GM21390 (cell line): ENCODE data around the gene AGAP2.
"Not testable (repeated sequence)": the region's sequence is repeated elsewhere in the genome, so short reads cannot be mapped to it uniquely, and the experiment has no call there.

Source experiments
- ATAC-seq: cut with Tn5 transposase; IDR thresholded peaks from one replicate; pipeline ENCODE4 v1.9.1; 2021; ENCODE audit not compliant: unreplicated experiment

The AGAP2 gene

DNA sequence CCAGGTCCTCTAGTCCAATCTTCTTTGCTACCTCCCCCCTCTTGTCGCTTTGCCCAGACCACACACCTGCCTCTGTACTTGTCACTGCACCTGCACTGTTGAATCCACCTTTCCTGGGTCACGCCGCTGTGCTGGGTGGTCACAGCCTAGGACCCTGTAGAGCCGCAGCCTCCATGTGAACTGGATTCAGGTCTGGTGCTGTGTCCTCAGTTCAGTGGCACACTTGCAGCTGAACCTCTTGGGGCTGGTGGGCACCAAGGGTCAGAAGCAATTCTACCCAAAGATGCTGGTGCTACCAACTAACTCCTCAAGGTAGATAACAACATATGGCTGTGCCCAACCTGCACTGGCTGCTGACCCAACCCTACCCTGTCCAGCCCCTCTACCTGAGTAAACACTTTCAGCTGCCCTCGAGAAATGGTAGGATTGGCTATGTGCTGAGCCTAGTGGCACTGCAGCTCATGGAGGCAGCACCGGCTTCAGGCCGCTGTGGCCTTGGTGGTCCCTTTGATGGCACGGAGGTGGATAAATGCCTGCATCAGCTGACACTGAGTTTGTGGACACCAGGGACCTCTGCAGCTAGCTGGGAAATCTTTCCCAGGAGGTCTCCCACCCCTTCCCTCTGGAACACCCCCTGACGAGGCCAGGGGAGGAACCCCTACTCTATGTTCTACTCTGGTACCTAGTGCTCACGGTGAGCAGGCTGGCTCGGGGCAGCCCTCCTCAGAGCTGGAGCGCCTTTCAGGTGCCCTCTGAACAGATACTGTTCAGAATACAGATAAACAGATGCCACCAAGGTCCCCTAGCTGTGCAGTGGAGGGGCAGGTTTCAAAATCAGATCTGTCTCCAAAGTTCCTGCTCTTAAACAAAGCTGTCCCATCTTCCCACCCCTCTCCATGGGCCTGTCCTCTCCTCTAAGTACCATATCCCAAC, 14.3 kb downstream of the AGAP2 start:
- no peak for ATAC-seq

DNA sequence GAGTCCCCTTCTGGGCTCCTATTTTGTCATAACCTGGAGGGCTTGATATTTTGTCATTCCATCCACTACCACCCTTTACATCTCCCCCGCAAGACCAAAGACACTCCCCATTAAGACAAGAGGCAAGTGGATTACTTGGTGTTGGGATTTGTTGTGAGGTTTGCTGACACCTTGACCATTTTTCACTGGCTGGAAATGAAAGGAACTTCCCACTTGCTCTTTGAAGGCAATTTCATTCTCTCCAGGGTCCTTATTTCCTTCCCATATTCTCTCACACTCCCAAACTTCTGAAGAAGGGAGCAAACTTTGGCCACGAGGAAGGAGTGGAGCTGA, 14.9 kb downstream of the AGAP2 start:
- ATAC-seq = no peak

DNA sequence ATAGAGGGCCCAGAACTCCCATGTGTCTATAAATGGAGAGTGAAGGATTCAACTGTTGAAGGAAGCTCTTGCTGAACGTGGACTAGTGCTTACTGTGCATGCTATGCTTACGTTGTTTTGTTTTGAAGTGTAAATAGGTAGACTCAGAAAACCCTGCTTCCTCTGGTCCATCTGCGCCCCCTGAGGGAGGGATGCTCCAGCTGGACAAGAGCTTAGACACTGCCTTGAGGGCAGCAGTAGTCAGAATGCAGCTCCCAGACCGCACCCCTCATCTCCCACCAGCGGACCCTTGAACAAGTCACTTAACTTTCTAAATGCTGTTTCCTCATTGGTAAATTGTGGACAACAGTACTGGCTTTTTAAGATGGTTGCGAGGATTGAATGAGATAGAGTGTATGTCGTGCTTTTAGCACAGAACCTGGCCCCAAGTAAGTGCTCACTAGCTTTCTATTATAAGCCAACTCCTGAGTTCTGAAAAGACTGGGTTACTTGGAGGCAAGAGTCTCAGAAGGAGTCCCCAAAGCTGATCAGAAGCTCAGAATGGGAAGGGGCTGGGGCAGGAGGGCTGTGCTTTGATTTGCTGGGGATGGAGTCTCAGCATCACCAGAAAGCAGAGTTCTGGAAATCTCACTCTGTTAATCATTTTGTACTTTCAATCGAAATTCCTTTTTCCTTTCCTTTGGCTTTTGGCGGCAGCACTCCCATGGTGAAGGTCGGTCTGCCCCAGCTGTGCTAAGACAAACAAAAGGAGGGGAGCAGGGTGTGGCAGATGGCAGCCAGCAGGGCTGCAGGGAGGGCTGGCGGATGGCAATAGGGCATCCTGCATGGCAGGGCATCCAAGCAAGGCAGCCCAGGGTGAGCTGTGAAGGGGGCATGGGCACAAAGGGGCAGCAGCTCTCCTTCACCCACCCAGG, 15.6 kb downstream of the AGAP2 start:
- no peak for ATAC-seq

DNA sequence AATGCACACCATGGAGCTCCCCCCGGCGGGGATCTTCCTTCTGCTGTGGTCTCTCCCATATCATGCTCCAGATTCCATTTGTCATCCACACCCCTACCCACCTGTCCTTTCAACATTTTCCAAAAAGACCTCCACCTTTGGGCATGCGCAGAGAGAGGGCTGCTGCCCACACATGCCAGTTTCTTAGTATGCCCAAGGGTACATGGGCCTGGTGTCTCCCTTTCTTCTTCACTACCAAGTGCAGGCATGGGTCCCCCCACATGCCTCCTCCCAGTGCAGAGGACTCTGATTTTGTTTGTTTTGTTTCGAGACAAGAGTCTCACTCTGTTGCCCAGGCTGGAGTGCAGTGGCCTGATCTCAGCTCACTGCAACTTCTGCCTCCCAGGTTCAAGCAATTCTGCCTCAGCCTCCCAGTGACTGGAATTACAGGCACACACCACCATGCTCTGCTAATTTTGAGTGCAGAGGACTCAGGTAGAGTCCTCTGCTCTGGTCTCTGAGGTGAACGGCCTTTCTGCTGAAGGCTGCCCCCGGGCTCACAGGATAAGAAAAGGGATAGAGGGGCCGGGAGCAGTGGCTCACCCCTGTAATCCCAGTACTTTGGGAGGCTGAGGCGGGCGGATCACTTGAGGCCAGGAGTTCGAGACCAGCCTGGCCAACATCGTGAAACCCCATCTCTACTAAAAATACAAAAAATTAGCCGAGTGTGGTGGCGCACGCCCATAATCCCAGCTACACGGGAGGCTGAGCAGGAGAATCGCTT, 16.5 kb downstream of the AGAP2 start:
- not testable (repeated sequence) for ATAC-seq

DNA sequence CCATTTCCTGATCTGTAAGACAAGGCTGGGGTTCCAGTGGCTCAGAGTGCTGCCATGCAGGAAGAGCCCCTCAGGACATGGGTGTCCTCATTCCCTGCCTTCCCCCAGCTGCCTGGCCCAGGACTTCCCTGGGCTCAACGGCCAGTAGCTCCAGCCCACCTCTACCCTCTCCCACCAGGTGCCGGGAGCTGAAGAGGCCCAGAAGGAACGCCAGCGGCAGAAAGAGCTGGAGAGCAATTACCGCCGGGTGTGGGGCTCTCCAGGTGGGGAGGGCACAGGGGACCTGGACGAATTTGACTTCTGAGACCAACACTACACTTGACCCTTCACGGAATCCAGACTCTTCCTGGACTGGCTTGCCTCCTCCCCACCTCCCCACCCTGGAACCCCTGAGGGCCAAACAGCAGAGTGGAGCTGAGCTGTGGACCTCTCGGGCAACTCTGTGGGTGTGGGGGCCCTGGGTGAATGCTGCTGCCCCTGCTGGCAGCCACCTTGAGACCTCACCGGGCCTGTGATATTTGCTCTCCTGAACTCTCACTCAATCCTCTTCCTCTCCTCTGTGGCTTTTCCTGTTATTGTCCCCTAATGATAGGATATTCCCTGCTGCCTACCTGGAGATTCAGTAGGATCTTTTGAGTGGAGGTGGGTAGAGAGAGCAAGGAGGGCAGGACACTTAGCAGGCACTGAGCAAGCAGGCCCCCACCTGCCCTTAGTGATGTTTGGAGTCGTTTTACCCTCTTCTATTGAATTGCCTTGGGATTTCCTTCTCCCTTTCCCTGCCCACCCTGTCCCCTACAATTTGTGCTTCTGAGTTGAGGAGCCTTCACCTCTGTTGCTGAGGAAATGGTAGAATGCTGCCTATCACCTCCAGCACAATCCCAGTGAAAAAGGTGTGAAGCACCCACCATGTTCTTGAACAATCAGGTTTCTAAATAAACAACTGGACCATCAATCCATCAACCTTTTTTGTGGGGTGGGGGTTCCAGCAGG, 17.6 kb downstream of the AGAP2 start:
- no peak for ATAC-seq

DNA sequence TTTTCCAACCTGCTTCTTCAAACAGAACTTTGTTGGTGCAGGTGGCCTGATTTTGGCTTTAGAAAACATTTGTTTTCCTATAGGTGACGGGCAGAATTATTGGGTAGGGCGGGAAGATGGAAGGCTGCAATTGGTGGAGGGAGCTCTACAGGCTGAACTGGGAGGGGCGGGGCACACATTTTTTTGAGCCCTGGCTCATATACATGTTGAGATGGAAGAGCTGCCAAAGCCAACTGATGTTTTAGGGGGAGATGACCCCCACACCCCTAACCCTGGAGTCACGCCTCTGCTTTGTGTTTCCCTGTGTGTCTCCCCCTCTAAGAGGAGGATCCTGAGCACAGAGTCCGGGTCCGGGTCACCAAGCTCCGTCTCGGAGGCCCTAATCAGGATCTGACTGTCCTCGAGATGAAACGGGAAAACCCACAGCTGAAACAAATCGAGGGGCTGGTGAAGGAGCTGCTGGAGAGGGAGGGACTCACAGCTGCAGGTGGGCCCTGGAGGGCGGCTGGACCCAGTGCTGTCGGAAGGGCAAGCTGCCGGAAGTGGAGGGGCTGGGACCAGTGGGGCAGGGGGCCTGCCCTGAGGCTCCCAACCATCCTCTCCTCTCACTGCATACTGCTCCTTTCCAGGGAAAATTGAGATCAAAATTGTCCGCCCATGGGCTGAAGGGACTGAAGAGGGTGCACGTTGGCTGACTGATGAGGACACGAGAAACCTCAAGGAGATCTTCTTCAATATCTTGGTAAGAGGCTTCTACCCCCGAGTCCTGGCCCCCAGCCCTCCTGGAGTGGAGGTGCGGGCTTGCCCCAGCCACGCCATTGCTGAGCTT, 18.6 kb downstream of the AGAP2 start:
- ATAC-seq = no peak

DNA sequence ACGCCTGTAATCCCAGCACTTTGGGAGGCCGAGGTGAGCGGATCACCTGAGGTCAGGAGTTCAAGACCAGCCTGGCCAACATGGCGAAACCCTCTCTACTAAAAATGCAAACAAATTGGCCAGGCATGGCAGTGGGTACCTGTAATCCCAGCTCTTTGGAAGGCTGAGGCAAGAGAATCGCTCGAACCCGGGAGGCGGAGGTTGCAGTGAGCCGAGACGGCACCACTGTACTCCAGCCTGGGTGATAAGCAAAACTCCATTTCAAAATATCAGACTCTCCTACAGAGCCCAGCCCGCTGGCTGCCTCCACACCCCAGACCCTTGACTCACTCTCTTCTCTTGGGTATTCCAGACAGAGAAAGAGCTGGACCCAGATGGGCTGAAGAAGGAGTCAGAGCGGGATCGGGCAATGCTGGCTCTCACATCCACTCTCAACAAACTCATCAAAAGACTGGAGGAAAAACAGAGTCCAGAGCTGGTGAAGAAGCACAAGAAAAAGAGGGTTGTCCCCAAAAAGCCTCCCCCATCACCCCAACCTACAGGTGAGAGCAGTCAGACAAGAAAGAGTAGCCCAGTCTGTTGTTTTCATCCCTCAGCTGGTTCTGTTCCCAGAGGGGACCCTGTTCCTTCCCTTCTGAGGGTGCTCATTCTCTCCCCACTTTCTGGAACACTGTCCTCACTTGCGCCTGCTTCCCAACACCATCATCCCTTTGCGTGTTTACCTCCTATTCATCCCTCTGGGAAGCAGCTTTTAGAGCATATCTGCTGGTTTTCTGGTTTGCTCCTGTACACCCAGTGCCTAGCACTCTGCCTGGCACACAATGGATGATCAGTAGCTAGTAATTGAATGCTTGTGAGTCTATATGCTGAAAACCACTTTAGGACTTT, 19.7 kb downstream of the AGAP2 start:
- no peak for ATAC-seq

DNA sequence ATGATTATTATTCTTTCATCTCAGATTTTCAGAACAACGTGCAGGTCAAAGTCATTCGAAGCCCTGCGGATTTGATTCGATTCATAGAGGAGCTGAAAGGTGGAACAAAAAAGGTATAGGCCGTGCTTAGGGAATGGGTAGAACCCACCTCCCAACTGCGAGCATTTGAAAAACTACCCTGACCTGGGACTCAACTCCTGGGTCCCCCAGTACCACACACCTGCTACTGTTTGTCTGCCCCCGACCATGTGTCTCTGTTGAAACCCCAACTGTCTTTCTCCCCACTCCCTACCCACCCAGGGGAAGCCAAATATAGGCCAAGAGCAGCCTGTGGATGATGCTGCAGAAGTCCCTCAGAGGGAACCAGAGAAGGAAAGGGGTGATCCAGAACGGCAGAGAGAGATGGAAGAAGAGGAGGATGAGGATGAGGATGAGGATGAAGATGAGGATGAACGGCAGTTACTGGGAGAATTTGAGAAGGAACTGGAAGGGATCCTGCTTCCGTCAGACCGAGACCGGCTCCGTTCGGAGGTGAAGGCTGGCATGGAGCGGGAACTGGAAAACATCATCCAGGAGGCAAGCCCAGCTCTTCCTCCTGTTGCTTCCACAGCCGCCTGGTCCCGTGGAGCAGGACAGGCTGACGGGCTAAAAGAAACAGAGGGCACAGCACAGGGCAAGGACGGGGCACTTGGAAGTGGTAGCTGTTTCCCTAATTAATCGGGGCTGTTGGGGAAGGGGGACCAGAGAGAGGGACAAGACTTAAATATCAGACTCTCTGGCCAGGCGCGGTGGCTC, 20.5 kb downstream of the AGAP2 start:
- no peak for ATAC-seq

DNA sequence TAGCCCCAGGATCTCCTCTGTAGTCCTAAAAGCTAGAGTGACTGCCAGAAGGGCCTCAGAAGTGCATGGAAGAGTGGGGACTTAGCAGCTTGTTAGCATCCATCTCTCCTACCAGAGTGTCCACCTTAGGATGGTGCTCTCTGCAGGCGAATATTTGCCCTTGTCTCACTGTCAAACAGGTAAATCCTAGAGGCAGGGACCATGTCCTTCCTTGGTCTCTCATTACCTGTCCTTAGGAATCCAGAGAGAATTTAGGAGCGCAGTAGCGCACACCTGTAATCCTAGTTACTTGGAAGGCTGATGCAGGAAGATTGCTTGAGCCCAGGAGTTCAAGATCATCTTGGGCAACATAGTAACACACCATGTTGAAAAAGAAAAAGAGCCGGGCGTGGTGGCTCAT, 21.4 kb downstream of the AGAP2 start:
- ATAC-seq = no peak

DNA sequence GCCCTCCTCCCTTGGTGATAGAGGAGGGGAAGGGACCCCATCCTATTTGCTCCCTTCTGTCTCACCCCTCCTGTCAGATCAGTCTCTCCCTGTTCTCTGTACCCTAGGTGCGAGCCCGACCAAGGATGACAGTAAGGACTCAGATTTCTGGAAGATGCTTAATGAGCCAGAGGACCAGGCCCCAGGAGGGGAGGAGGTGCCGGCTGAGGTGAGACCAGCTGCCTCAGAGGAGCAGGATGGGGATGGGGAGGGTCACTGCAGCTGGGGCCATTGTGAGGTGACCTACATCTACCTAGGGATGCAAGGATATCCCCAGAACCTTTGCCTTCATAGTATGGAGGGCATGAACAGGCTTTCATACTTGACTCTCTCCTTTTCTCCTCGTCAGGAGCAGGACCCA, 22.2 kb downstream of the AGAP2 start:
- no peak for ATAC-seq

DNA sequence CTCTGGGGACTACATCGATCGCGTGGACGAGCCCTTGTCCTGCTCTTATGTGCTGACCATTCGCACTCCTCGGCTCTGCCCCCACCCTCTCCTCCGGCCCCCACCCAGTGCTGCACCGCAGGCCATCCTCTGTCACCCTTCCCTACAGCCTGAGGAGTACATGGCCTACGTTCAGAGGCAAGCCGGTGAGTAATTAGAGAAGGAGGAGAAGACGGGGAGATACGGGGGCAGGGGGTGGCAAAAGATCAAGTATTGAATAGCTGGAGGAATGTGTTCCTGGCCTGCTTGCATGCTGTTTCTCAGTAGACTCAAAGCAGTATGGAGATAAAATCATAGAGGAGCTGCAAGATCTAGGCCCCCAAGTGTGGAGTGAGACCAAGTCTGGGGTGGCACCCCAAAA, 22.8 kb downstream of the AGAP2 start:
- ATAC-seq = no peak

DNA sequence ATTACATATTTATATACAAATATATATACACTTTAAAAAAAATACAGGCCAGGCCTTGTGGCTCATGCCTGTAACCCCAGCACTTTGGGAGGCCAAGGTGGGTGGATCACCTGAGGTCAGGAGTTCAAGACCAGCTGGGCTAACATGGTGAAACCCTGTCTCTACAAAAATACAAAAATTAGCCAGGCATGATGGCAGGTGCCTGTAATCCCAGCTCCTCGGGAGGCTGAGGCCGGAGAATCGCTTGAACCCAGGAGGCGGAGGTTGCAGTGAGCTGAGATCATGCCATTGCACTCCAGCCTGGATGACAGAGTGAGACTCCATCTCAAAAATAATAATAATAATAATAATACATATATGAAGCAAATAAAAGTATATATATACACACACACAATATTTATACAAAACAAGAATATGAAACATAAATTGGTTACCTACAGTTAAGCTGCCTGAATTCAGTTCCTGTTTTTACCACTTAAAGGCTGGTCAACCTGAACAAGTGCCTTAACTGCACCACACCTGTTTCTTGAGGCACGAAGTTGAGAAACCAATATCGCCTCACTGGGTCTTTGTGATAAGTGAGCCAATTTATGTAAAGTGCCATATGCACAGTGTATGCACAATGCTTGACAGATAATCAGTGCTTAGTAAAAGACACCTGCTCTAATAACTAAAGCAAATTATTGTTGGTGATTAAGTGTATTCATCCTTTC, 23.4 kb downstream of the AGAP2 start:
- not testable (repeated sequence) for ATAC-seq

DNA sequence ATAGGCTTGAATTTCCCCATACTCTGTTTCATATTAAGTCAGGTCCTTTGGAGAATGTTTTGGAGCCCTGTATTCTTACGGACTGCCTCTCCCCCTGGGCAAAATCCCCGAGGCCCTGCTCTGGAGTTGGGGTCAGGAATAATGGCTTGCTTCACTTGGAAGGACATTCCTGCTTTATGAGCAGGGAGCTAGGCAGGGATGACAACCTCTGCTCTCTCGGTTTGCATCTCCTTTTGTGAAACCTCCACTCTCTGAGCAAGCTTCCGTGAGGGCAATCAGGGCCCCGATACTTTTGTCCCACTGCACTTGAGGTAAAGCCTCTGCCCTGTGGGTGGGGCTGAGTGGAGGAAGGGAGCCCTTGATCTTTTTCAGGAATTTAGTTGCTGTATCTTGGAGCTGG, 25.3 kb downstream of the AGAP2 start:
- no peak for ATAC-seq

DNA sequence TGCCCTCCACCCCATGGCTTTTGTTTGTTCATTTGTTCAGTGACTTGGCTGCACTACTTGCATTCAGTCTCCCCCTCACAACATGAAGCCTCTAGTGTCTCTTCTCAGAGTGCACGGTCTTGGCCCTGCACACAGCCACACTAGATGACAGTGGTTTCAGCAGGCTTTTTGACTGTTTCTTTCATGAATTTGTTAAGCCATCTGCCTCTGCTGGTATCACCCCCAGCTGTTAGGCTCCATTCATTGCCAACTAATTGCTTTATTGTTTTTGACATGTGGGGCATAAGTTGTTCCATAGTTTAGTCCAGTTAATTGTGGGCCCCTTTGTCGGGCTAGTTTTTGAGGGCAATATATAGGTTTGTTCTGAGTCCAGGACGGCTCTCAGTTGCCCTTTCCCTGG, 25.8 kb downstream of the AGAP2 start:
- ATAC-seq = no peak

DNA sequence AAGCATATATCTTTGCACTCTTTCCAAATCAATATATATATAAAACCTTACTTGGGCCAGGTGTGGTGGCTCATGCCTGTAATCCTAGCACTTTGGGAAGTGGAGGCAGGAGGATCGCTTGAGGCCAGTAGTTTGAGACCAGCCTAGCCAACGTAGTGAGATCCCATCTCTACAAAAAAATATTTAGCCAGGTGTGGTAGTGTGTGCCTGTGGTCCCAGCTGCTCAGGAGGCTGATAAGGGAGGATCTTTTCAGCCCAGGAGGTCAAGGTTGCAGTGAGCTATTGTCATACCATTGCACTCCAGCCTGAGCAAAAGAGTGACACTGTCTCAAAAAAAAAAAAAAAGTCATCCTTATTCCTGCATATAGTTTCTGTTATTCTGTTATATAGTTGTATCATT, 30.2 kb downstream of the AGAP2 start:
- no peak for ATAC-seq

DNA sequence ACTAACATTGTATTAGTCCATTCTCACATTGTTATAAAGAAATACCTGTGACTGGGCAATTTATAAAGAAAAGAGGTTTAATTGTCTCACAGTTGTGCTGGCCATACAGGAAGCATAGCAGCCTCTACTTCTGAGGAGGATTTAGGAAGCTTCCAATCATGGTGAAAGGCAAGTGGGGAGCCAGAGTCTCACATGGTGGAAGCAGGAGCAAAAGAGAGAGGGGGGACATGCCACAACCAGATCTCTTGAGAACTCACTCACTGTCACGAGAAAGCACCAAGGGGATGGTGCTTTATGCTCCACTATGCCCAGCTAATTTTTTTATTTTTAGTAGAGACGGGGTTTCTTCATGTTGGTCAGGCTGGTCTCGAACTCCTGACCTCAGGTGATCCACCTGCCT, 31.3 kb downstream of the AGAP2 start:
- no peak for ATAC-seq

DNA sequence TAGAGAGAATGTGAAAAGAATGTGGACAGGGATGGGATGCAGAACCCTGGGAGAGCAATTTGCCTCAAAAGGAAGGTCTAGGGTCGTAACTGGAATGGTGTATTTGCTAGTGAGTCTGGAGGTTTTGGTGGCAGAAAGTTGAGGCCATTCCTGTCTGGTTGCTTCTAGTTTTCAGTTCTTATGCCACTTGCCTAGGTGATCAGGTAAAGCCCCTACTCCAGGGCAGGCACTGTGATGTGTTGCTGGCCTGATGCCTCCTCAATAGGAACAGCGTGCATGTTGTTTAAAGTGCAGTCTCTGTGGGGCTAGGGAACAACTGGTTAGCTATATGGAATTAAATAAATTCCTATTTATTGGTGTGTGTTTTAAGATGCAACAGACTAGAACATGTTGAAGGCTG, 38.2 kb downstream of the AGAP2 start:
- ATAC-seq = no peak
